ENCODE results near the gene CD27.

The CD27 gene

GRCh38 chr12:6416596-6416995, 28.2 kb upstream of the CD27 start:
- no peak overlapping the region for H3K27ac ChIP-seq
- TF ChIP-seq ZFX (IDR thresholded peaks at IDR 0.05; ENCODE audit: borderline replicate concordance), result no peak
- TF ChIP-seq, protein P1, sequence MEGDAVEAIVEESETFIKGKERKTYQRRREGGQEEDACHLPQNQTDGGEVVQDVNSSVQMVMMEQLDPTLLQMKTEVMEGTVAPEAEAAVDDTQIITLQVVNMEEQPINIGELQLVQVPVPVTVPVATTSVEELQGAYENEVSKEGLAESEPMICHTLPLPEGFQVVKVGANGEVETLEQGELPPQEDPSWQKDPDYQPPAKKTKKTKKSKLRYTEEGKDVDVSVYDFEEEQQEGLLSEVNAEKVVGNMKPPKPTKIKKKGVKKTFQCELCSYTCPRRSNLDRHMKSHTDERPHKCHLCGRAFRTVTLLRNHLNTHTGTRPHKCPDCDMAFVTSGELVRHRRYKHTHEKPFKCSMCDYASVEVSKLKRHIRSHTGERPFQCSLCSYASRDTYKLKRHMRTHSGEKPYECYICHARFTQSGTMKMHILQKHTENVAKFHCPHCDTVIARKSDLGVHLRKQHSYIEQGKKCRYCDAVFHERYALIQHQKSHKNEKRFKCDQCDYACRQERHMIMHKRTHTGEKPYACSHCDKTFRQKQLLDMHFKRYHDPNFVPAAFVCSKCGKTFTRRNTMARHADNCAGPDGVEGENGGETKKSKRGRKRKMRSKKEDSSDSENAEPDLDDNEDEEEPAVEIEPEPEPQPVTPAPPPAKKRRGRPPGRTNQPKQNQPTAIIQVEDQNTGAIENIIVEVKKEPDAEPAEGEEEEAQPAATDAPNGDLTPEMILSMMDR (IDR thresholded peaks at IDR 0.05), result no peak

GRCh38 chr12:6418796-6419195, 26.0 kb upstream of the CD27 start:
- TF ChIP-seq ZFX (IDR thresholded peaks at IDR 0.05; ENCODE audit: borderline replicate concordance), result no peak
- TF ChIP-seq, protein P1 (IDR thresholded peaks at IDR 0.05), result no peak
- no peak overlapping the region for H3K27ac ChIP-seq

- no peak overlapping the region for H3K27ac ChIP-seq
- TF ChIP-seq, protein P1 (IDR thresholded peaks at IDR 0.05), result no peak
- TF ChIP-seq ZFX (IDR thresholded peaks at IDR 0.05; ENCODE audit: borderline replicate concordance), result no peak
Observed at GRCh38 chr12:6420364-6420763, 24.4 kb upstream of the CD27 start.

- H3K27ac ChIP-seq, result peak overlapping the region; percentile 21; the same call in 1 of the 2 replicates
Observed at GRCh38 chr12:6423267-6424007, 21.3 kb upstream of the CD27 start.

DNA sequence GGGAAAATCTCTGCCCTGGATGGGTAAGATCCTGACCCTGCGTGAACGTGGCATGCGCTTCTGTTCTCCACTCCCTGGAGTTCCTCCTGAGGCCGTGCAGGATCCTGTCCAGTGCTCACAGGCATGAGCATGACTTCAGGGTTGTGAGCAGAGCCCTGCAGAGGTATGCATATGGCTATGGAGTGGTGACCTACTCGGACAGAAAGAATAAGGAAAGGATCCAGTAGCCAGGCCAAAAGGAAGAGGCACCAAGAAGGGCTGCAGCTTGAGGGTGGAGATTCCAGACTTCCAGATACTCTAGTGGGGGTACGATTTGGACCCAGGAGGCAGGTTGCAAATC, 20.8 kb upstream of the CD27 start:
- H3K27ac ChIP-seq, result peak overlapping the region; percentile 21; the same call in 1 of the 2 replicates

More at GRCh38 chr12:6423267-6424007, 21.3 kb upstream of the CD27 start:
- no peak for TF ChIP-seq ZFX (IDR thresholded peaks at IDR 0.05; ENCODE audit: borderline replicate concordance)
- TF ChIP-seq, protein P1 (IDR thresholded peaks at IDR 0.05), result peak; percentile 99

DNA sequence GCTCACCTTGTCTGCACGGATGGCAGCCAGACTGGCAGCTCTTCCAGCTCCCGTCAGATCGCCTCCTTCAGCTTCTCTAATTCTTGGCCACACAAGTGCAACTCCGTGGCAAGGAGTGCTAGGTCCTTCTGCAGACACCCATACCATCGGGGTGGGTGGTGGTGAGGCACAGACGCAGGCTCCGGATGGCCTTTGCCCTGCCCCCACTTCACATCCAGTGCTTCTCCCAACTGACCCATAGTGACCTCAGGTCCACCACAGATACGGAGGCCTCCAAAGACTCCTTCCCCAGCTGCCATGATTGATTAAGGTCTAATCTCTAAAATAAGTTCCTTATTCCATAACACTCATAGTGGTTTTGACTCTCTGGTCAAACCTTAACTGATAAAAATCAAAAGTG, 19.9 kb upstream of the CD27 start:
- TF ChIP-seq, protein P1 (IDR thresholded peaks at IDR 0.05), result no peak
- H3K27ac ChIP-seq, result no peak overlapping the region

More for the DNA sequence above, 20.8 kb upstream of the CD27 start:
- no peak for TF ChIP-seq ZFX (IDR thresholded peaks at IDR 0.05; ENCODE audit: borderline replicate concordance)
- TF ChIP-seq, protein P1 (IDR thresholded peaks at IDR 0.05), result no peak

Data from 22Rv1 (cell line).